ENCODE results near the gene ATP1B1.

Gene ATP1B1

DNA sequence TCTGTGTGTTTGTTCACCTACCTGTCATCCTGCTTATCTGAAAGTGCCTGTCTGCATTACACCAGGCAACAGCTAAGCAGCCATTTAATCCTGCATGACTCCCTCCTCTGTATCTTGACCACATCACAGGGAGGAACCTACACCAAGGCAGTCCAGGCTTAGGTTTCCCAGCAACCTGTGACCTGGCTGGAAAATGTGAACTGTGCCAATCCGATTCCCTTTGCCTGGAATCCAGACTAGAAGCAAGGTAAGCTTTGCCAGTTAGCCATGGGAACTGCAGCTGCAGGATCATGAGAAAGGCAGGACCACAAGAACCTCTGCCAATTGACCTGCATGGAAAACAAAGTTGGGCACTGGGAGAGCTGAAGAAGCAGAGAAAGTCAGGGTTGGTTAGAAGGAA, 6.3 kb upstream of the ATP1B1 start:
- POLR2A ChIA-PET, result no interaction called here
- TF ChIP-seq, protein P1, sequence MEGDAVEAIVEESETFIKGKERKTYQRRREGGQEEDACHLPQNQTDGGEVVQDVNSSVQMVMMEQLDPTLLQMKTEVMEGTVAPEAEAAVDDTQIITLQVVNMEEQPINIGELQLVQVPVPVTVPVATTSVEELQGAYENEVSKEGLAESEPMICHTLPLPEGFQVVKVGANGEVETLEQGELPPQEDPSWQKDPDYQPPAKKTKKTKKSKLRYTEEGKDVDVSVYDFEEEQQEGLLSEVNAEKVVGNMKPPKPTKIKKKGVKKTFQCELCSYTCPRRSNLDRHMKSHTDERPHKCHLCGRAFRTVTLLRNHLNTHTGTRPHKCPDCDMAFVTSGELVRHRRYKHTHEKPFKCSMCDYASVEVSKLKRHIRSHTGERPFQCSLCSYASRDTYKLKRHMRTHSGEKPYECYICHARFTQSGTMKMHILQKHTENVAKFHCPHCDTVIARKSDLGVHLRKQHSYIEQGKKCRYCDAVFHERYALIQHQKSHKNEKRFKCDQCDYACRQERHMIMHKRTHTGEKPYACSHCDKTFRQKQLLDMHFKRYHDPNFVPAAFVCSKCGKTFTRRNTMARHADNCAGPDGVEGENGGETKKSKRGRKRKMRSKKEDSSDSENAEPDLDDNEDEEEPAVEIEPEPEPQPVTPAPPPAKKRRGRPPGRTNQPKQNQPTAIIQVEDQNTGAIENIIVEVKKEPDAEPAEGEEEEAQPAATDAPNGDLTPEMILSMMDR (IDR thresholded peaks at IDR 0.05; ENCODE audit: insufficient read depth, low read length, missing control alignments), result no peak
- no peak overlapping the region for H3K4me3 ChIP-seq (ENCODE audit: low read depth, low read length)
- no peak for DNase-seq (ENCODE audit: low read depth, low spot score)
- CTCF ChIA-PET, result interaction anchor here (1.3 to 1.6 kb wide), 2 partner anchors 10 to 248 kb away, joined by 3 to 5 read pairs; no protein-coding TSS in a partner anchor

DNA sequence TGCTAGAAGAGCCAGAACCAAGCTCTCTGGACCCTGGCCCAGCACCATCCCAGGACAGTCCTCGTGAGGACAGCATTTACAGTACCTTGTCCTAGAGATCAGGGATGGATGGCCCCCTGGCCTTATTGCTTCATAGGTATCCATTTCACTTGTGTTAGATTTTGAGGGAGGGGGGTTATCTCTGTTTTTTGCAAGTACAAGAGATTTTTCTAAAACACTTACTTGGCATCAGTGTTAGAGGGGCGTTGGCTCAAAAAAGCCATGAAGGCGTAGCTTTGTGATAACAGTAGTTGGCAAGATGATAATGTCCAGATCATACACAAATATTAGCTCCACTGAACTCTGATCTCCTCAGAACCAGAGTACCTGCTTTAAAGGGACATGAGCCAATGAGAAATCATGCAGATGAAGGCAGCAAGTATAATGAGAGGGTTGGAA, 5.8 kb upstream of the ATP1B1 start:
- TF ChIP-seq, protein P1 (IDR thresholded peaks at IDR 0.05; ENCODE audit: insufficient read depth, low read length, missing control alignments), result no peak
- ChIA-PET POLR2A (interaction anchor here (0.5 kb wide), 1 partner anchor 262 kb away, joined by 3 read pairs; no protein-coding TSS in a partner anchor), CTCF (interaction anchor here (1.3 to 1.6 kb wide), 2 partner anchors 9 to 248 kb away, joined by 3 to 5 read pairs; no protein-coding TSS in a partner anchor)
- H3K4me3 ChIP-seq (ENCODE audit: low read depth, low read length), result no peak overlapping the region
- DNase-seq (ENCODE audit: low read depth, low spot score), result no peak

DNA sequence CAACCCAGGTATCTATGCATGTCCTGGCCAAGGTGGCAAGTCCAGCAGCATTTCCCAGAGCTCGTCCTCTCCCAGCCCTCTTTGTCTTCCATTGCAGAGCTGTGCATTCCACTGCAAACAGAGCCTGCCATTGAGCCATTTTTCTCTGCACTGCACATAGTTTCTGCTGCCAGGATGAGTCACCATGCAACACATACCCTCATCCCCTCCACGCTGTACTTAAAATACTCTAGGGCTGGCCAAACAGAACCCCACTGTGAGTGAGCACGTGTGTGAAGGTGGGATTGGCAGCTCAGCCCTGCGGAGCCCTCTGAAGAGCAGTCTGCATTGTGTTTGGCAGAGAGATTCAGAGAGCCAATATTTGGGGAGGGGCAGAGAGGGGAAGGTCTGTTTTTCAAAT, 3.9 kb upstream of the ATP1B1 start:
- H3K4me3 ChIP-seq (ENCODE audit: low read depth, low read length), result no peak overlapping the region
- POLR2A ChIA-PET, result no interaction called here
- TF ChIP-seq, protein P1 (IDR thresholded peaks at IDR 0.05; ENCODE audit: insufficient read depth, low read length, missing control alignments), result no peak
- peak; percentile 41 for DNase-seq (ENCODE audit: low read depth, low spot score)
- CTCF ChIA-PET, result interaction anchor here (1.0 kb wide), 1 partner anchor 9 kb away, joined by 3 read pairs; no protein-coding TSS in a partner anchor

DNA sequence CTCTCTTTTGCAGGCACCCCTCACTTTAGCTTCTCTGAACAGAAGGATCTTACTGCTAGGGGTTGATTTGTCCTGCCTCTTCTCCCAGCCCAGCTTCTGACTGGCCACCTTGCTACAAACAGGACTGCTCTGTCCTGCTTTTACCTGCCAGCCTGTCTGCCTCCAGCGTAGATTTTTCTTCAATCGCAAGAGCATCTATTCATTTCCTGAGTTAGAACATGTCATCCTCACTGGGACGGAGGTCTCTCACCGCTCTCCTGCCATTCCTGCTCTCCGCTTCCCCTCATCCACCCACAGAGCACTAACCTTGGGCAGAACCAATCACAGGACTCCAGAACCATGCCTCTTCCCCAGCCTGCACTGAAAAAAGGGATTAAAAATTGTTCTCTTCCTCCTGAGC, 3.5 kb upstream of the ATP1B1 start:
- CTCF ChIA-PET, result no interaction called here
- no peak for DNase-seq (ENCODE audit: low read depth, low spot score)
- no peak overlapping the region for H3K4me3 ChIP-seq (ENCODE audit: low read depth, low read length)
- POLR2A ChIA-PET, result no interaction called here
- TF ChIP-seq, protein P1 (IDR thresholded peaks at IDR 0.05; ENCODE audit: insufficient read depth, low read length, missing control alignments), result no peak

DNA sequence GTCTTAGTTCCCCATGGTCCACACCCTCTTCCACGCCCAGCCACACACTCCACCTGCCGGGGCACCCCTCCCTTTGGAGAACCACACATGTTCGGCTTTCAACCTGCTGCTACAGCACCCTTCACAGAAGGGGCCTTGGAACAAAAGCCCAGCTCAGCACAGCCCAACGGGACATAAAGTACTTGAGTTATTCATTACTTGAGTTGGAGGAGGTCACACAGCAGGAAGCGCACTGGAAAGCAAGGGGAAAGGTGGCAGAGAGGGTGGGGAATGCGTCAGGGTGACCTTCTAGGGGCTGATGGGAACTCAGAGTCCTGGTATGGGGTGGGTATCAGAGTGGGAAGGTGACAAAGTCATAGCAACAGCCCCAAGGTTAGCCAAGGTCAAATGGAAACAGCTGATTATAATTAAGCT, 3.0 kb upstream of the ATP1B1 start:
- TF ChIP-seq, protein P1 (IDR thresholded peaks at IDR 0.05; ENCODE audit: insufficient read depth, low read length, missing control alignments), result no peak
- ChIA-PET CTCF (no interaction called here), POLR2A (interaction anchor here (0.6 kb wide), 1 partner anchor 289 kb away, joined by 5 read pairs; no protein-coding TSS in a partner anchor)
- no peak for DNase-seq (ENCODE audit: low read depth, low spot score)
- H3K4me3 ChIP-seq (ENCODE audit: low read depth, low read length), result no peak overlapping the region

DNA sequence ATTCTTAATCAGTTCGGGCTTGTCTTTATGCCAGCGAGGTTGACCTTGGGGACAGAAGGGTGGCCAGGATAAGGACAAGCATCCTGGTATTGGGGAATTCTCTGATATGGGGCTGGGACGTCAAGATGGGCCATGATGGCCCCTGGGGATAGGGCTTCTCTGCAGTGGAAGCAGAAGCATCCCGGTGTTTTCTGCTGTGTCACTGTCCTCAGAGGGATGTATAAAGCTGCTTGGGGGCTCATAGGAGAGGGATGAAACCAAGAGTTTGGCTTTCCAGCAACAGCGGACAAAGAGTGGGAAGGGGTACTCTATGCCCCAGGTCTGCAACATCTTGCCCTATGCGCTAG, 1.4 kb upstream of the ATP1B1 start:
- no peak overlapping the region for H3K4me3 ChIP-seq (ENCODE audit: low read depth, low read length)
- CTCF ChIA-PET, result interaction anchor here (0.8 to 1.1 kb wide), 2 partner anchors 9 to 242 kb away, joined by 3 read pairs; no protein-coding TSS in a partner anchor
- TF ChIP-seq, protein P1 (IDR thresholded peaks at IDR 0.05; ENCODE audit: insufficient read depth, low read length, missing control alignments), result no peak
- no peak for DNase-seq (ENCODE audit: low read depth, low spot score)
- POLR2A ChIA-PET, result no interaction called here

Measured in AG04449 (cell line).